ENCODE measurements around the gene SORBS2. TPM values are rescaled to one million over a fixed set of nuclear protein-coding genes. Genes with fewer than 3 reads are reported as not detected.

Gene SORBS2
- total and polyA plus RNA-seq, 2 donors (not counting 3 experiments of a cell fraction or from before 2014, with no cell fraction given), result 69.8 to 82.5 TPM

DNA sequence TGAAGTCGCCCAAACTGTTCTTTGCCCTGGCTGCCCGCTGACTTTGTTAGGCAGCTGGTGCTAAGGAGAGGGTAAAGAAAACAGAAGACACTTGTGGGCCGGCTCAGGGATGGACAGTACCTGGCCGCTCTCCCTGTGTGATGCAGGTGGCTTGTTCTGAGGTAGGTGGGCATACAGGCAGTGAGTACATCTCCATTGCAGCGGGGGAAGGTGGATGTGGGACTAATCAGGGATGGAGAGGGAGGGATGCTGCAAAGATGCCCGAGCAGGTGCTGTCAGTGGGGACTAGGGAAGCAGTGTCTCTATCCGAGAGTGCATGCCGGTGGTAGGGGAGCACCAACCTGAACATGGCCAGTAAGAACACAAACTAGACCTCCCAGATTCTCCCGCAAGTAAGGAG lies 67.0 kb downstream of the SORBS2 start:
- H4K20me1 ChIP-seq (replicated peaks; ENCODE audit: control insufficient read depth, extremely low read depth, insufficient read depth, low read length), result no peaks in the 10 kb centered on the region
- no peaks in the 10 kb centered on the region for H3K79me2 ChIP-seq (ENCODE audit: control insufficient read depth, insufficient read depth, low read length)
- H3K4me3 ChIP-seq (replicated peaks in 1 of 3; ENCODE audit: insufficient read depth in 1 of 3, low read depth in 1 of 3, low read length in 3 of 3), result no peak overlapping the region
- TF ChIP-seq, protein P1, sequence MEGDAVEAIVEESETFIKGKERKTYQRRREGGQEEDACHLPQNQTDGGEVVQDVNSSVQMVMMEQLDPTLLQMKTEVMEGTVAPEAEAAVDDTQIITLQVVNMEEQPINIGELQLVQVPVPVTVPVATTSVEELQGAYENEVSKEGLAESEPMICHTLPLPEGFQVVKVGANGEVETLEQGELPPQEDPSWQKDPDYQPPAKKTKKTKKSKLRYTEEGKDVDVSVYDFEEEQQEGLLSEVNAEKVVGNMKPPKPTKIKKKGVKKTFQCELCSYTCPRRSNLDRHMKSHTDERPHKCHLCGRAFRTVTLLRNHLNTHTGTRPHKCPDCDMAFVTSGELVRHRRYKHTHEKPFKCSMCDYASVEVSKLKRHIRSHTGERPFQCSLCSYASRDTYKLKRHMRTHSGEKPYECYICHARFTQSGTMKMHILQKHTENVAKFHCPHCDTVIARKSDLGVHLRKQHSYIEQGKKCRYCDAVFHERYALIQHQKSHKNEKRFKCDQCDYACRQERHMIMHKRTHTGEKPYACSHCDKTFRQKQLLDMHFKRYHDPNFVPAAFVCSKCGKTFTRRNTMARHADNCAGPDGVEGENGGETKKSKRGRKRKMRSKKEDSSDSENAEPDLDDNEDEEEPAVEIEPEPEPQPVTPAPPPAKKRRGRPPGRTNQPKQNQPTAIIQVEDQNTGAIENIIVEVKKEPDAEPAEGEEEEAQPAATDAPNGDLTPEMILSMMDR (IDR thresholded peaks at IDR 0.05; ENCODE audit: extremely low read depth in 1 of 2, insufficient read depth in 1 of 2, low read depth in 1 of 2, low read length in 2 of 2), result no peak
- TF ChIP-seq GATA2 (IDR thresholded peaks at IDR 0.05; ENCODE audit: insufficient read depth, insufficient read length, low read depth, low read length) (no peak), MAX (IDR thresholded peaks at IDR 0.05; ENCODE audit: insufficient read depth, insufficient read length) (no peak), POLR2A (IDR thresholded peaks at IDR 0.05; ENCODE audit: low read depth, low read length) (no peak), MYC (IDR thresholded peaks at IDR 0.05; ENCODE audit: low read depth, low read length) (no peak), JUN (IDR thresholded peaks at IDR 0.05; ENCODE audit: borderline replicate concordance, insufficient read depth, insufficient read length, low read depth) (no peak), POLR2AphosphoS5 (IDR thresholded peaks at IDR 0.05; ENCODE audit: insufficient read depth, low read depth, low read length) (no peak), FOS (IDR thresholded peaks at IDR 0.05; ENCODE audit: borderline replicate concordance, insufficient read depth, low read length) (no peak), EZH2 (IDR thresholded peaks at IDR 0.05; ENCODE audit: borderline replicate concordance, low read depth, low read length, severe bottlenecking) (no peak)
- H3K4me1 ChIP-seq (ENCODE audit: control insufficient read depth, extremely low read depth, insufficient read depth, low read length), result no peaks in the 10 kb centered on the region
- H3K27ac ChIP-seq (ENCODE audit: insufficient read depth, low read depth, low read length), result no peak overlapping the region
- CTCF ChIA-PET, result interaction anchor here (0.9 kb wide), 1 partner anchor 277 kb away, joined by 4 read pairs; no protein-coding TSS in a partner anchor
- dilution Hi-C loops (cut with MboI; ENCODE audit: extremely low pct_ligation_motif_present, low sequenced_read_pairs), result no loop called here
- H2AFZ ChIP-seq (ENCODE audit: low read depth, low read length), result no peak overlapping the region
- no peak for DNase-seq (ENCODE audit: low read depth, low spot score)
- no peaks in the 10 kb centered on the region for H3K9me3 ChIP-seq (replicated peaks; ENCODE audit: control insufficient read depth, insufficient read depth, low read length)
- no peaks in the 10 kb centered on the region for H3K9me1 ChIP-seq (replicated peaks; ENCODE audit: control insufficient read depth, extremely low read depth, insufficient read depth, low read length)
- H3K36me3 ChIP-seq (ENCODE audit: control insufficient read depth in 2 of 2, extremely low read depth in 1 of 2, insufficient read depth in 2 of 2, low read length in 2 of 2), result no peaks in the 10 kb centered on the region
- H3K4me2 ChIP-seq (ENCODE audit: insufficient read depth, low read length), result no peak overlapping the region
- intact Hi-C loops (cut with micrococcal nuclease), result no loop called here
- H3K27me3 ChIP-seq (ENCODE audit: control insufficient read depth in 2 of 2, insufficient read depth in 2 of 2, low read length in 2 of 2), result no peaks in the 10 kb centered on the region
- no TSS peak for BruUV-seq (replicated peaks)
- no peak for FAIRE-seq
- no peak overlapping the region for H3K9ac ChIP-seq (replicated peaks; ENCODE audit: extremely low read depth, insufficient read depth, low read length)
- POLR2A ChIA-PET, result no interaction called here

All from endothelial cell of umbilical vein (primary cell).